Measurements from ENCODE around the gene C2orf76.
"Not testable (repeated sequence)": the region's sequence is repeated elsewhere in the genome, so short reads cannot be mapped to it uniquely, and the experiment has no call there.

Gene C2orf76

GRCh38 chr2:119389615-119390306 lies 23.1 kb upstream of the C2orf76 start:
- TF ChIP-seq POLR2A (IDR thresholded peaks at IDR 0.05; ENCODE audit: low read depth, low read length): no peak
- DNase-seq (ENCODE audit: insufficient read length, low spot score) (no peak), FAIRE-seq (peak; percentile 92)

DNA sequence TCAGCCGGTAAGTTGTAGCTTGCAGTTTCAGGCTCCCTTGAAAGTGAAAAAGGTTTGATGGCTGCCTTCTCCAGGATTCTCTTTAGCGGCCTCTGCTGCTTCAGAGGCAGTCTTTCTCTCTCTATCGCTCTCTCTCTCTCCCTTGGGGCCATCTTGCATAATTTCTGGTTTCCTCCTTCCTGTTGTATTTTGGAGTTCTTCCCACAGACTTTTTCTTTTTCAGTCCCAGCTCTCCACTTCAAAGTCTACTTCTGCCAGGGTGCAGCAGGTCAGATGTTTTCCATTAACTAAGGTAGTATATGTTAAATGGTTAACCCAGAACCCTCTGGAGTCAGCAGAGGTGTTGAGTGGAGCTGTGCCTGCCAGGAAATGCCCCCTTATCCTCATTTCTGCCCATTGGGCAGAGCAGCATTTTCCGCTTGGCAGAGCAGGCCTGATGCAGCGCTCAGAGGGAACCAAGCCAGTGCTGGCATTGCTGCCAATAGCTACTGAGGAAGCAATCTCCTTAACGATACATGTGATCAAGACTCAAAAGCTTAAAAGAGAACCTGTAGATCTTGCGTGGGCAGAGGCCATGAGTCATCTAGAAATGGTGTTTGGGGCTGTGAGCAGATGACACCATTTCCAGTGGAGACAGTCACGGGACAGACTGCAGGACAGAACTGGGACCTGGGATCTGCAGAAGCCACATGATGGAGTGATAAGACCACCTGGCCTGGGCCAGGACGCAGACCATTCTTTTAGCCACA lies 20.9 kb upstream of the C2orf76 start:
- DNase-seq (ENCODE audit: insufficient read length, low spot score) (no peak), FAIRE-seq (no peak)
- no peak for TF ChIP-seq POLR2A (IDR thresholded peaks at IDR 0.05; ENCODE audit: low read depth, low read length)

- no peak for TF ChIP-seq POLR2A (IDR thresholded peaks at IDR 0.05; ENCODE audit: low read depth, low read length)
- DNase-seq (ENCODE audit: insufficient read length, low spot score): no peak
- no peak for FAIRE-seq
Measured at GRCh38 chr2:119385466-119385865, 18.8 kb upstream of the C2orf76 start.

GRCh38 chr2:119384971-119385370 lies 18.3 kb upstream of the C2orf76 start:
- DNase-seq (ENCODE audit: insufficient read length, low spot score) (no peak), FAIRE-seq (no peak)

DNA sequence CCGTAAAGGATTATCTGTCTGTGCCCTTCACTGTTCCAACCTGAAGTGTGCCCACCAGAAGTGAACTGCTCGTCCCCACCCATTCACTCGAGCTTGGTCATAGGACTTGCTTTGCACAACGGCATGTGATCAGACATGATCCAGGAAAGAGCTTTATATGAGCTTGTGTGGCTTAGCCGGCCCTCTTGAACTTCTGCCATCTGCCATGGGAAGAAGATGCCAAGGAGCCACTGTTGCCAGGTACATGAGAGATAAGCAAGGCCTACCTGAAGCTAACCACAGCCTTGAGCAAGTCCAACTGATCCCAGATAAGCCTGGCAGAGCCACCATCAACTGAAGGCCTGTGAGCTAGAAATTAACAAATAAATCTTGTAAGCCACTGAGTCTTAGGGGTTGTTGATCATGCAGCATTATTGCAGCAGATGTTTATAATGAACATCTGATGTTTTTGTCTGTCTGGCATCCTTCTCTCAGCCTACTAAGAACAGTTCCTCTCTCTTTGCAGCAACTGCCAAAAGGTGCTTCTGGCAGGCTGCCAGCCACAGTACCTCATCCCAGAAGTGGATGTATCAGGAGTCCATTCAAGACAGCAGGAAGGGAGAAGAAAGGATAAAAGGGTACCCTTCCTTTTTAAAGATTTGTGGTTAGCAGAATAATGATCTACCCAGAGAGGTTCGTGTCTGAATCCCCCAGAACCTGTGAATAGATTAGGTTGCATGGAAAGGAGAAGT lies 16.9 kb upstream of the C2orf76 start:
- TF ChIP-seq POLR2A (IDR thresholded peaks at IDR 0.05; ENCODE audit: low read depth, low read length): no peak
- FAIRE-seq (no peak), DNase-seq (ENCODE audit: insufficient read length, low spot score) (no peak)

More at GRCh38 chr2:119384971-119385370, 18.3 kb upstream of the C2orf76 start:
- no peak for TF ChIP-seq POLR2A (IDR thresholded peaks at IDR 0.05; ENCODE audit: low read depth, low read length)

GRCh38 chr2:119378566-119378965 lies 11.9 kb upstream of the C2orf76 start:
- no peak for DNase-seq (ENCODE audit: insufficient read length, low spot score)
- no peak for FAIRE-seq
- no peak for TF ChIP-seq POLR2A (IDR thresholded peaks at IDR 0.05; ENCODE audit: low read depth, low read length)

DNA sequence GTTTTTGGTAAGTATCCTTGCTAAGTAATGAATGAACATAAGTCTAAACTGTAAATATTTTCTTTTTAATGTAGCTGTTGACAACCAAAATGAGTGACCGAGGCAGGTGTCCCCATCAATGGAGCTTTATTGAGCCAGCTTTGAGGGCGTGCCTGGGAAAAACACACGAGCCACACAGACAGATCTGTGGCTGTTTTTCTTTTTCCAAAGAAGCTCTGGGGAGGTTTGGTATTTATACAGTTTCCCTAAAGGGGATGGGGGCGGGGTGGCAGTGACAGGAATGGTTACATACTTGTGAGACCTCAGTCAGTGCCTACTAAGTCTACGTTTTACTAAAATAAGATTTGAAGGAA lies 11.3 kb upstream of the C2orf76 start:
- no peak for TF ChIP-seq POLR2A (IDR thresholded peaks at IDR 0.05; ENCODE audit: low read depth, low read length)
- FAIRE-seq (no peak), DNase-seq (ENCODE audit: insufficient read length, low spot score) (no peak)

DNA sequence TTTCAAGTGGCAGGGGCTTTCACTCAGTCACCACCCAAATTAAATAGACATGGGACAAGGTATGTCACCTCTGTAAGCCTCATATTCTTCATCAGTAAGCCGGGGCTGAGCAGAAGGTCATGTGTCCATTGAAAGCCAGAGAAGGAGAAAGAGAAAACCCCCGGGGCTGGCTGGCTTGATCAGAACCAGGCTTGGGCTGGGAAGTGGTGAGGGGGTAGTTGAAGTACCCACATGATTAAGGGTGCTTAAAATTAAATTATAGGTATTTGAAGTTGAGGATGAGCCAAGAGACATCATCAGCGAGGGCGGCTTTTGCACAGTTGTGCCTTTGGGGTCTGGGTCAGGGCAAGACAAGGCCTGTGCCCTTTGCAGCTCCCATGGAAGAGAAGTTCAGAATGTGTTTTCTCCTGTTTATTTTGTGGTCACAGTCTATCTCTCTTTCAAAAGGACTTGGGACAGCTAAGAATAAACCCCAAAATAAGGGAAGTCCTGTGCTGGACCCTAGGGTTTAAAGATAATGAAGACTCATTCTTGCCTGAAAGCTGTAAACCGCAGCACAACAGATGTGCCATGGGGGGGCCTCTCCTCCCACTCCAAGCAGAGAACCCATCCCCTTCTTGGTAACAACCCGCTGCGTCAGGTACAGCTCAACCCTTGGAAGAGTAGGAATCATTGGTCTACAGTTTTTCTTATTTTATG lies 10.8 kb upstream of the C2orf76 start:
- FAIRE-seq: no peak
- no peak for DNase-seq (ENCODE audit: insufficient read length, low spot score)

DNA sequence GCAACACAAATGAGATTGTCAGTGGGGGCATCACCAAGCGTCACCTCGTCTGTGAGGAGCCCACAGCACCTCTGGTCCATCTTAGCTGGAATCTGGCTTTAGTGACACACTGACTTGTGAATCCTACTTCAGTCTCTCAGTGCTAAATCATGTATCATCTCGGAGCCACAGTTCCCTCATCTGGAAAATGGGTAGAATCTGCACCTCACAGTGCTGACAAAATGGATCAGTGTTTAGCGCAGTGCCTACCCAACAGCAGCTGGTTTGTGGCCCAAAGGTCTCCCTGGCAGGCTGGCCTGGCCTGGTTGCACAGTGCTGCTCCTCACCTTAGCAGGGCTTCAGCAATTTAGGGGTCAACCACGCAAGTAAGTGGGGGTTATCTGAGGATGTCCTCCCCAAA lies 10.2 kb upstream of the C2orf76 start:
- DNase-seq (ENCODE audit: insufficient read length, low spot score) (no peak), FAIRE-seq (no peak)
- no peak for TF ChIP-seq POLR2A (IDR thresholded peaks at IDR 0.05; ENCODE audit: low read depth, low read length)

More for the DNA sequence above, 10.8 kb upstream of the C2orf76 start:
- no peak for TF ChIP-seq POLR2A (IDR thresholded peaks at IDR 0.05; ENCODE audit: low read depth, low read length)

DNA sequence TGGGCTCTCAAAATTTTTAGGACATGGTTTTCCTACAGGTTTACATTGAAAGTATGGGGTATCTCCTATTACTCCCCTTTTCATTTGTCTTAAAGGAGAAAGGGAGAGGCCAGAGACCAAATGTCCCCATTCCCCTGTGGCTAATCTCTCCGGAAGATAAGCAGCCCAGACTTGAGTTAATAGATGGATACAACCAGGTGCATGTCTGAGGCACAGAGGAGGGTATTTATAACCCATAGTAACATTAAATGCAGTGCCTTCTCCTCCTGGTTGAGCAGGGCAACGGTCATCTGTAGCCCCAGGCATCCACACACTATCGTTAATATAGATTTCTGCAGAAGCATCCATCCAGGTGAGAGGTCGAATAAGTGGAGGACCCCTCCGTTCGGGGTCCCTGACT lies 9.8 kb upstream of the C2orf76 start:
- FAIRE-seq; DNase-seq (ENCODE audit: insufficient read length, low spot score): not testable (repeated sequence)

- FAIRE-seq; DNase-seq (ENCODE audit: insufficient read length, low spot score): not testable (repeated sequence)
Measured at GRCh38 chr2:119373907-119374745, 7.5 kb upstream of the C2orf76 start.

DNA sequence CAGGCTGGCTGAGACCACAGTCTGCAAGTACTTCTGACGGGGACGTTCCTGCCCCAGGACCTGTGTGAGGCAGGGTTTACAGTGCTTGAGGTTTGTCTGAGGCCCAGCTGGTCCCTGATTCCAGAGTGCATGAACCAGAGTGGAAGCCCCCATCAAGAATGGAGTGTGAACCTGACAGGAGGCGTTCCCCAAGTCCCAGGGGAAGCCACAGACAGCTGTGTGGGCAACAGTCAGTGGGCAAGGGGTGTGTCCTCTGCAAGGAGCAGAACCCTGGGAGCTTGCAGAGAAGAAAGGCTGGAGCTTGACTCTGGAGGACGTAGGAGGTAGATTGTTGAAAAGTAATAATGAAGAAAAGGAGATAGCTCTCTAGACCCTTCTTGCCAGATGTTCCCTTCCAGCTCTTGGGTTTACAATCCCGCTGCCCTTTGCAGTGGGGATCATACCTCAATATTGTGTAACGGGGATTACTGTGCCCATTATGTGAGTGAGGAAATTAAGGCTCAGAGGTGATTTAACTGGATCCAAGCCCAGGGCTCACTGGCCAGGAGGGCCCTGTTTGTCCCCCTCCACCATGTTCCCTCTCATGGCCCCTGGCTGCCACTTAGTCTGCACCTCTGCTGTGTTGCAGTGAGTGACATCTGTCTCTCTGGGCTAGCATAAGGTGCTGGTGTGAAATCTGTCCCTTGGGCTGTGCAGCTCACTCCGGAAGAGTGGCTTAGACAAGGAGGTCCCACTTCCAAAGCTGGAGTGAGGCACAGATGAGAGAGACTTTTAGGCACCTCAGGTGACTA lies 6.3 kb upstream of the C2orf76 start:
- DNase-seq (ENCODE audit: insufficient read length, low spot score) (no peak), FAIRE-seq (no peak)
- no peak for TF ChIP-seq POLR2A (IDR thresholded peaks at IDR 0.05; ENCODE audit: low read depth, low read length)
